ENCODE data around the gene ASB11. TPM values are rescaled to one million over a fixed set of nuclear protein-coding genes. Genes with fewer than 3 reads are reported as not detected.

The ASB11 gene
- total and polyA plus RNA-seq, 10 of the 15 experiments (the other 5 are each of a cell fraction or from before 2014, with no cell fraction given): not detected

GRCh38 chrX:15336023-15336413, 20.6 kb upstream of the ASB11 start:
- no peak for FAIRE-seq
- CTCF ChIA-PET: interaction anchor here (0.9 to 1.0 kb wide), 2 partner anchors 11 to 36 kb away, joined by 4 to 5 read pairs; no protein-coding TSS in a partner anchor
- H2AFZ ChIP-seq (ENCODE audit: control insufficient read depth, low read depth, low read length): peak overlapping the region; percentile 76

More at GRCh38 chrX:15336023-15336413, 20.6 kb upstream of the ASB11 start:
- no peaks in the 10 kb centered on the region for H4K20me1 ChIP-seq (ENCODE audit: control insufficient read depth, insufficient read depth)
- in situ Hi-C loops (cut with MboI) (no loop called here), intact Hi-C loops (cut with micrococcal nuclease; ENCODE audit: unreplicated experiment) (no loop called here)
- POLR2A ChIA-PET: no interaction called here
- H3K4me1 ChIP-seq (ENCODE audit: control insufficient read depth, insufficient read depth, low read length): no peaks in the 10 kb centered on the region
- DNase-seq (ENCODE audit: low read depth, low spot score): no peak
- RAD21 ChIA-PET (ENCODE audit: unreplicated experiment): interaction anchor here (0.7 to 1.0 kb wide), 3 partner anchors 36 to 132 kb away, joined by 3 read pairs; no protein-coding TSS in a partner anchor
- SMC1A ChIA-PET (ENCODE audit: uncharacterized antibody, unreplicated experiment): interaction anchor here (1.0 kb wide), 1 partner anchor 13 kb away, joined by 3 read pairs; no protein-coding TSS in a partner anchor
- H3K79me2 ChIP-seq (ENCODE audit: control insufficient read depth, insufficient read depth, low read length): peaks cover 14% of the 10 kb centered on the region
- peak overlapping the region; percentile 50; the same call in 1 of the 2 replicates for H3K4me3 ChIP-seq
- TF ChIP-seq ZNF384 (IDR thresholded peaks at IDR 0.05; ENCODE audit: borderline replicate concordance, low read depth, low read length) (no peak), BCLAF1 (IDR thresholded peaks at IDR 0.05) (no peak), STAT3 (IDR thresholded peaks at IDR 0.05; ENCODE audit: low read depth, low read length) (no peak), NFYA (IDR thresholded peaks at IDR 0.05; ENCODE audit: borderline replicate concordance, low read depth, low read length) (no peak), NKRF (conservative IDR thresholded peaks at IDR 0.05) (0 out of 2 replicates have a peak, but pooled peaks have one; percentile 1), ATF7 (IDR thresholded peaks at IDR 0.05; ENCODE audit: low read depth) (no peak), MLLT1 (IDR thresholded peaks at IDR 0.05) (no peak), ZNF622 (IDR thresholded peaks at IDR 0.05) (no peak), EP300 (IDR thresholded peaks at IDR 0.05; ENCODE audit: borderline replicate concordance in 1 of 2, control insufficient read depth in 1 of 2, low read depth in 2 of 2, low read length in 2 of 2) (0 out of 4 replicates have a peak, but pooled peaks of 1 of the 2 experiments have one; percentile 14), TCF7 (IDR thresholded peaks at IDR 0.05; ENCODE audit: borderline replicate concordance) (no peak), CBX5 (IDR thresholded peaks at IDR 0.05; ENCODE audit: low read depth) (no peak), CBFB (IDR thresholded peaks at IDR 0.05; ENCODE audit: low read depth) (no peak)
- H3K9me3 ChIP-seq (replicated peaks; ENCODE audit: control insufficient read depth, insufficient read depth, low read length): no peaks in the 10 kb centered on the region
- no peaks in the 10 kb centered on the region for H3K27me3 ChIP-seq (replicated peaks in 1 of 2; ENCODE audit: control insufficient read depth in 2 of 2, insufficient read depth in 2 of 2, low read length in 1 of 2)
- no TSS peak for BruUV-seq (replicated peaks)
- WGBS (ENCODE audit: insufficient coverage, insufficient replicate concordance, low lambda C conversion rate, missing lambda C conversion rate): 24% methylated on average over 10 of the region's 10 CpGs
- H3K9ac ChIP-seq (ENCODE audit: control insufficient read depth, insufficient read depth, low read length): 0 out of 2 replicates have a peak overlapping the region, but pooled peaks have one; percentile 1
- H3K27ac ChIP-seq (ENCODE audit: control insufficient read depth, insufficient read depth): no peak overlapping the region
- peak; percentile 9 for ATAC-seq
- peak overlapping the region; percentile 39 for H3K4me2 ChIP-seq (ENCODE audit: control insufficient read depth, insufficient read depth)
- peaks cover 0 to 3% of the 10 kb centered on the region in 2 experiments; a peak in 1 of 4 replicates for H3K36me3 ChIP-seq (ENCODE audit: control insufficient read depth in 2 of 2, insufficient read depth in 2 of 2, low read length in 1 of 2)

Measured in GM12878 (cell line).